CD14-positive monocyte (primary cell): ENCODE measurements around the gene BHLHA9. TPM values are rescaled to one million over a fixed set of nuclear protein-coding genes. Genes with fewer than 3 reads are reported as not detected.

Source experiments
- DNase-seq, 3 donors: peaks; one replicate each; pipeline ENCODE4 v3.0.0-alpha.2; 2011 to 2022
- H2AFZ ChIP-seq: 2 replicates; pipeline ENCODE4 v1.6.0; 2012; ENCODE audit warnings: mild to moderate bottlenecking, low read depth, low read length, inconsistent platforms; ENCODE audit not compliant: insufficient read depth, poor library complexity, severe bottlenecking
- H3K27ac ChIP-seq, 2 donors: 1 replicate in 1 of 2; 2 replicates in 1 of 2; pipeline ENCODE4 v1.5.1; 2012 to 2013; ENCODE audit warnings: low read length in 2 of 2, control low read depth in 1 of 2, inconsistent platforms in 1 of 2, low read depth in 1 of 2, mild to moderate bottlenecking in 1 of 2
- H3K27me3 ChIP-seq, 2 donors: one replicate each; pipeline versions ENCODE4 v1.6.0 to v1.6.1; 2011 to 2013; ENCODE audit warnings: low read length in 2 of 2; ENCODE audit not compliant: control insufficient read depth in 2 of 2, insufficient read depth in 2 of 2
- H3K36me3 ChIP-seq, 2 donors: replicated peaks in 1 of 2; 1 replicate in 1 of 2; 2 replicates in 1 of 2; pipeline versions ENCODE4 v1.5.1 to v1.6.1; 2012 to 2013; ENCODE audit warnings: low read length in 2 of 2, control low read depth in 1 of 2, inconsistent platforms in 1 of 2, mild to moderate bottlenecking in 1 of 2; ENCODE audit not compliant: insufficient read depth in 2 of 2, control insufficient read depth in 1 of 2
- H3K4me1 ChIP-seq, 2 donors: 1 replicate in 1 of 2; 2 replicates in 1 of 2; pipeline versions ENCODE4 v1.5.1 to v1.6.1; 2012 to 2013; ENCODE audit warnings: low read length in 2 of 2, control low read depth in 1 of 2, inconsistent platforms in 1 of 2, mild to moderate bottlenecking in 1 of 2, moderate library complexity in 1 of 2; ENCODE audit not compliant: insufficient read depth in 2 of 2, control insufficient read depth in 1 of 2
- H3K4me2 ChIP-seq: replicated peaks from 2 replicates; pipeline ENCODE3; 2012; ENCODE audit warnings: low read length, moderate library complexity, mild to moderate bottlenecking; ENCODE audit not compliant: poor library complexity, severe bottlenecking; ENCODE audit errors: extremely low read depth
- H3K4me3 ChIP-seq, 3 experiments: fragments of 200-600 bp in 1 of 3; sonication (generic) in 1 of 3; replicated peaks in 1 of 3; 1 replicate in 2 of 3; 2 replicates in 1 of 3; pipeline ENCODE4 v1.5.1; 2011 to 2013; ENCODE audit warnings: low read length in 3 of 3, mild to moderate bottlenecking in 3 of 3, control low read depth in 2 of 3, low read depth in 2 of 3, inconsistent platforms in 1 of 3, moderate library complexity in 1 of 3
- H3K79me2 ChIP-seq: 2 replicates; pipeline ENCODE4 v1.6.0; 2012; ENCODE audit warnings: mild to moderate bottlenecking, control low read depth, inconsistent platforms, low read length, moderate library complexity; ENCODE audit not compliant: insufficient read depth
- H3K9ac ChIP-seq: 2 replicates; pipeline ENCODE4 v1.6.0; 2017; ENCODE audit warnings: low read length, mild to moderate bottlenecking; ENCODE audit not compliant: insufficient read depth, poor library complexity, severe bottlenecking
- H3K9me3 ChIP-seq, 2 donors: replicated peaks in 1 of 2; 1 replicate in 1 of 2; 2 replicates in 1 of 2; pipeline versions ENCODE4 v1.5.1 to v1.6.1; 2012 to 2013; ENCODE audit warnings: low read length in 2 of 2, control low read depth in 1 of 2; ENCODE audit not compliant: control insufficient read depth in 1 of 2, insufficient read depth in 1 of 2
- H4K20me1 ChIP-seq: 2 replicates; pipeline ENCODE4 v1.6.0; 2012; ENCODE audit warnings: mild to moderate bottlenecking, low read length, control low read depth, moderate library complexity; ENCODE audit not compliant: insufficient read depth
- H3K27ac Mint-ChIP-seq, 7 donors: one replicate each; pipeline ENCODE4 v1.8.0; 2020; ENCODE audit warnings: mild to moderate bottlenecking in 7 of 7, mixed read lengths in 7 of 7, moderate library complexity in 6 of 7, inconsistent platforms in 2 of 7
- H3K27me3 Mint-ChIP-seq, 3 donors: one replicate each; pipeline ENCODE4 v1.8.0; 2021 to 2022; ENCODE audit warnings: low read depth in 3 of 3, mild to moderate bottlenecking in 3 of 3, mixed read lengths in 3 of 3, moderate library complexity in 3 of 3, inconsistent platforms in 1 of 3
- H3K36me3 Mint-ChIP-seq, 2 donors: one replicate each; pipeline ENCODE4 v1.8.0; 2020; ENCODE audit warnings: mixed read lengths in 2 of 2, inconsistent platforms in 1 of 2, mild to moderate bottlenecking in 1 of 2
- H3K4me1 Mint-ChIP-seq: one replicate; pipeline ENCODE4 v1.8.0; 2020; ENCODE audit warnings: mild to moderate bottlenecking, mixed read lengths
- H3K4me3 Mint-ChIP-seq, 2 donors: one replicate each; pipeline ENCODE4 v1.8.0; 2020; ENCODE audit warnings: mild to moderate bottlenecking in 2 of 2, mixed read lengths in 2 of 2, moderate library complexity in 1 of 2
- H3K9me3 Mint-ChIP-seq, 7 donors: one replicate each; pipeline ENCODE4 v1.8.0; 2020 to 2022; ENCODE audit warnings: mixed read lengths in 7 of 7, mild to moderate bottlenecking in 6 of 7, moderate library complexity in 6 of 7, inconsistent platforms in 2 of 7
- WGBS: methylation state at CpG from one replicate; pipeline ENCODE4 v1.1.5; 2013; ENCODE audit warnings: missing lambda C conversion rate; ENCODE audit not compliant: insufficient coverage; 5-methylcytosine and 5-hydroxymethylcytosine counted together
- intact Hi-C, 2 donors: fragments of 100-400 bp; cut with micrococcal nuclease; formaldehyde crosslinking; loops; one replicate each; pipeline versions ENCODE4 v1.15.0 to v1.15.1; 2023
- polyA plus RNA-seq, 3 donors: library from polyadenylated mRNA; depleted of rRNA in 1 of 3; unstranded in 2 of 3; stranded (reverse) in 1 of 3; fragments of 300-500 nt in 2 of 3; fragments of >200 nt in 1 of 3; fragmentation: Illumina TruSeq in 2 of 3; gene quantifications; 1 replicate in 2 of 3; 2 replicates in 1 of 3; pipeline ENCODE4 v1.2.3, GENCODE V29; 2012 to 2021
- TF ChIP-seq, protein P1 (sequence below): fragments of 200-600 bp; IDR thresholded peaks from one replicate; pipeline ENCODE4 v1.8.0; 2022; ENCODE audit warnings: antibody characterized with exemption, mild to moderate bottlenecking

The BHLHA9 gene
- polyA plus RNA-seq, 3 donors: not detected

- Histone ChIP-seq H3K27me3 (no peaks in the 10 kb centered on the region), H4K20me1 (peaks cover 36% of the 10 kb centered on the region), H3K79me2 (peaks cover 44% of the 10 kb centered on the region), H3K4me3 (peak overlapping the region; percentile 40 to 86 (median 49)), H3K9me3 (no peaks in the 10 kb centered on the region), H2AFZ (peak overlapping the region; percentile 68), H3K4me1 (peaks cover 42 to 50% of the 10 kb centered on the region in 2 donors), H3K4me2 (peak overlapping the region; percentile 83), H3K36me3 (peaks cover 2 to 15% of the 10 kb centered on the region in 2 donors), H3K27ac (peak overlapping the region in 1 of 2 donors; percentile 73), H3K9ac (peak overlapping the region; percentile 89)
- H3K27ac Mint-ChIP-seq: peak overlapping the region; percentile 80 to 94 (median 92)
- peaks cover 0 to 2% (median 0%) of the 10 kb centered on the region in 7 donors for H3K9me3 Mint-ChIP-seq
- H3K36me3 Mint-ChIP-seq: peaks cover 25 to 29% of the 10 kb centered on the region in 2 donors
- DNase-seq: peak in 1 of 3 donors; percentile 46
- intact Hi-C loops: loop anchor here in 1 of 2 donors (2.0 to 5.0 kb wide), 2 partner anchors 23 to 33 kb away; no protein-coding TSS in a partner anchor
- 7% methylated on average over 47 of the region's 51 CpGs for WGBS
- H3K4me3 Mint-ChIP-seq: peak overlapping the region; percentile 87 to 92
- peaks cover 4 to 18% (median 17%) of the 10 kb centered on the region in 3 donors for H3K27me3 Mint-ChIP-seq
- TF ChIP-seq, protein P1, sequence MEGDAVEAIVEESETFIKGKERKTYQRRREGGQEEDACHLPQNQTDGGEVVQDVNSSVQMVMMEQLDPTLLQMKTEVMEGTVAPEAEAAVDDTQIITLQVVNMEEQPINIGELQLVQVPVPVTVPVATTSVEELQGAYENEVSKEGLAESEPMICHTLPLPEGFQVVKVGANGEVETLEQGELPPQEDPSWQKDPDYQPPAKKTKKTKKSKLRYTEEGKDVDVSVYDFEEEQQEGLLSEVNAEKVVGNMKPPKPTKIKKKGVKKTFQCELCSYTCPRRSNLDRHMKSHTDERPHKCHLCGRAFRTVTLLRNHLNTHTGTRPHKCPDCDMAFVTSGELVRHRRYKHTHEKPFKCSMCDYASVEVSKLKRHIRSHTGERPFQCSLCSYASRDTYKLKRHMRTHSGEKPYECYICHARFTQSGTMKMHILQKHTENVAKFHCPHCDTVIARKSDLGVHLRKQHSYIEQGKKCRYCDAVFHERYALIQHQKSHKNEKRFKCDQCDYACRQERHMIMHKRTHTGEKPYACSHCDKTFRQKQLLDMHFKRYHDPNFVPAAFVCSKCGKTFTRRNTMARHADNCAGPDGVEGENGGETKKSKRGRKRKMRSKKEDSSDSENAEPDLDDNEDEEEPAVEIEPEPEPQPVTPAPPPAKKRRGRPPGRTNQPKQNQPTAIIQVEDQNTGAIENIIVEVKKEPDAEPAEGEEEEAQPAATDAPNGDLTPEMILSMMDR: no peak
- peaks cover 42% of the 10 kb centered on the region for H3K4me1 Mint-ChIP-seq
These were observed 40.2 kb upstream of the BHLHA9 start for GRCh38 chr17:1229900-1230501.

- Histone ChIP-seq H3K79me2 (peaks cover 29% of the 10 kb centered on the region), H3K36me3 (peaks cover 0 to 7% of the 10 kb centered on the region in 2 donors), H3K27me3 (no peaks in the 10 kb centered on the region), H3K27ac (peak overlapping the region in 1 of 2 donors; percentile 31), H2AFZ (peak overlapping the region; percentile 57), H4K20me1 (peaks cover 21% of the 10 kb centered on the region), H3K4me3 (peak overlapping the region in 1 of 3 experiments; percentile 12), H3K9ac (no peak overlapping the region), H3K4me2 (peak overlapping the region; percentile 44), H3K9me3 (no peaks in the 10 kb centered on the region), H3K4me1 (peaks cover 39 to 42% of the 10 kb centered on the region in 2 donors)
- Mint-ChIP-seq H3K9me3 (peaks cover 0 to 2% (median 0%) of the 10 kb centered on the region in 7 donors), H3K27me3 (peaks cover 4 to 18% (median 17%) of the 10 kb centered on the region in 3 donors), H3K27ac (peak overlapping the region in 6 of 7 donors; percentile 61 to 86 (median 70)), H3K4me1 (peaks cover 33% of the 10 kb centered on the region), H3K36me3 (peaks cover 16 to 18% of the 10 kb centered on the region in 2 donors), H3K4me3 (peak overlapping the region; percentile 53 to 82)
- WGBS: 15% methylated on average over 12 of the region's 12 CpGs
- peak in 2 of 3 donors; percentile 59 for DNase-seq
- TF ChIP-seq, protein P1: no peak
- intact Hi-C loops: loop anchor here in 1 of 2 donors (5.0 kb wide), 1 partner anchor 34 kb away; no protein-coding TSS in a partner anchor
These were observed 38.8 kb upstream of the BHLHA9 start for GRCh38 chr17:1231456-1231855.
